ENCODE data around the gene PLGLB1. TPM values are rescaled to one million over a fixed set of nuclear protein-coding genes. Genes with fewer than 3 reads are reported as not detected.
"Not testable (repeated sequence)": the region's sequence is repeated elsewhere in the genome, so short reads cannot be mapped to it uniquely, and the experiment has no call there.

The PLGLB1 gene
- total RNA-seq, 2 donors from 2014 or later: 4.4 to 5.7 TPM

- not testable (repeated sequence) for DNase-seq; H3K4me3 Mint-ChIP-seq; ATAC-seq (replicated peaks in 1 of 2); H3K36me3 Mint-ChIP-seq (ENCODE audit: insufficient read depth in 2 of 2); H3K27ac Mint-ChIP-seq; H3K27me3 Mint-ChIP-seq (ENCODE audit: low read depth); H3K4me1 Mint-ChIP-seq (ENCODE audit: low read depth); H3K9me3 Mint-ChIP-seq
These were observed 2.6 kb downstream of the PLGLB1 start for GRCh38 chr2:87019053-87019452.

GRCh38 chr2:87014489-87015169 is 7.0 kb downstream of the PLGLB1 start:
- ATAC-seq (replicated peaks in 1 of 2); H3K36me3 Mint-ChIP-seq (ENCODE audit: insufficient read depth in 2 of 2); H3K4me3 Mint-ChIP-seq; H3K4me1 Mint-ChIP-seq (ENCODE audit: low read depth); DNase-seq; H3K9me3 Mint-ChIP-seq; H3K27ac Mint-ChIP-seq; H3K27me3 Mint-ChIP-seq (ENCODE audit: low read depth): not testable (repeated sequence)

- H3K4me3 Mint-ChIP-seq; H3K36me3 Mint-ChIP-seq (ENCODE audit: insufficient read depth in 2 of 2); H3K27ac Mint-ChIP-seq; H3K4me1 Mint-ChIP-seq (ENCODE audit: low read depth); ATAC-seq (replicated peaks in 1 of 2); H3K27me3 Mint-ChIP-seq (ENCODE audit: low read depth); H3K9me3 Mint-ChIP-seq; DNase-seq: not testable (repeated sequence)
These were observed 17.2 kb downstream of the PLGLB1 start for GRCh38 chr2:87004398-87004797.

Other genes with a start within 250 kb of the PLGLB1 start
- gene CD8A, start 230.9 kb downstream of the PLGLB1 start, total RNA-seq: 100 to 1,000 TPM; 180 to 222 TPM
- 10 to 100 TPM; 71.2 to 79.3 TPM for gene CD8B, start 160.0 kb downstream of the PLGLB1 start, total RNA-seq
- gene RGPD1, start 79.7 kb downstream of the PLGLB1 start, total RNA-seq: 1 to 10 TPM; 1.9 to 3.0 TPM

Measured in activated T-cell treated with anti-CD3 and anti-CD28 coated beads, Interleukin-2, amount 50 U/mL, for 72 hours (primary cell).